ENCODE data around the gene LRRFIP2.

GRCh38 chr3:37137516-37137915, 36.9 kb downstream of the LRRFIP2 start:
- TF ChIP-seq POLR2A (IDR thresholded peaks at IDR 0.05) = no peak
- TF ChIP-seq, protein P1, sequence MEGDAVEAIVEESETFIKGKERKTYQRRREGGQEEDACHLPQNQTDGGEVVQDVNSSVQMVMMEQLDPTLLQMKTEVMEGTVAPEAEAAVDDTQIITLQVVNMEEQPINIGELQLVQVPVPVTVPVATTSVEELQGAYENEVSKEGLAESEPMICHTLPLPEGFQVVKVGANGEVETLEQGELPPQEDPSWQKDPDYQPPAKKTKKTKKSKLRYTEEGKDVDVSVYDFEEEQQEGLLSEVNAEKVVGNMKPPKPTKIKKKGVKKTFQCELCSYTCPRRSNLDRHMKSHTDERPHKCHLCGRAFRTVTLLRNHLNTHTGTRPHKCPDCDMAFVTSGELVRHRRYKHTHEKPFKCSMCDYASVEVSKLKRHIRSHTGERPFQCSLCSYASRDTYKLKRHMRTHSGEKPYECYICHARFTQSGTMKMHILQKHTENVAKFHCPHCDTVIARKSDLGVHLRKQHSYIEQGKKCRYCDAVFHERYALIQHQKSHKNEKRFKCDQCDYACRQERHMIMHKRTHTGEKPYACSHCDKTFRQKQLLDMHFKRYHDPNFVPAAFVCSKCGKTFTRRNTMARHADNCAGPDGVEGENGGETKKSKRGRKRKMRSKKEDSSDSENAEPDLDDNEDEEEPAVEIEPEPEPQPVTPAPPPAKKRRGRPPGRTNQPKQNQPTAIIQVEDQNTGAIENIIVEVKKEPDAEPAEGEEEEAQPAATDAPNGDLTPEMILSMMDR (IDR thresholded peaks at IDR 0.05) = no peak
